Measurements from ENCODE around the gene PLB1. TPM values are rescaled to one million over a fixed set of nuclear protein-coding genes. Genes with fewer than 3 reads are reported as not detected.
A peak's percentile ranks its signal among the peaks of the same experiment; 100 is the strongest.
"Not testable (repeated sequence)": the region's sequence is repeated elsewhere in the genome, so short reads cannot be mapped to it uniquely, and the experiment has no call there.

The PLB1 gene
- total RNA-seq, 2 donors from 2014 or later: 0.39 to 0.89 TPM

GRCh38 chr2:28462122-28462521, 33.7 kb upstream of the PLB1 start:
- peaks cover 17 to 26% of the 10 kb centered on the region in 2 donors for H3K9me3 Mint-ChIP-seq
- peaks cover 21 to 28% of the 10 kb centered on the region in 2 donors for H3K36me3 Mint-ChIP-seq
- DNase-seq (ENCODE audit: low spot score in 2 of 2) (no peak), ATAC-seq (no peak)
- H3K27ac Mint-ChIP-seq: no peak overlapping the region

- no peak for DNase-seq (ENCODE audit: low spot score in 2 of 2)
- H3K36me3 Mint-ChIP-seq: peaks cover 21 to 28% of the 10 kb centered on the region in 2 donors
- no peak overlapping the region for H3K27ac Mint-ChIP-seq
- H3K9me3 Mint-ChIP-seq: peaks cover 17 to 26% of the 10 kb centered on the region in 2 donors
- ATAC-seq: no peak
Observed at GRCh38 chr2:28463211-28463816, 32.5 kb upstream of the PLB1 start.

GRCh38 chr2:28463893-28464292, 32.0 kb upstream of the PLB1 start:
- H3K9me3 Mint-ChIP-seq: peaks cover 17 to 26% of the 10 kb centered on the region in 2 donors
- peak overlapping the region in 1 of 2 donors; percentile 34 for H3K27ac Mint-ChIP-seq
- ATAC-seq (no peak), DNase-seq (ENCODE audit: low spot score in 2 of 2) (no peak)
- H3K36me3 Mint-ChIP-seq: peaks cover 21 to 28% of the 10 kb centered on the region in 2 donors

GRCh38 chr2:28465148-28465885, 30.5 kb upstream of the PLB1 start:
- peaks cover 21 to 28% of the 10 kb centered on the region in 2 donors for H3K36me3 Mint-ChIP-seq
- peak; percentile 93 to 96 for ATAC-seq
- DNase-seq (ENCODE audit: low spot score in 2 of 2): peak in 1 of 2 donors; percentile 51
- peaks cover 17 to 26% of the 10 kb centered on the region in 2 donors for H3K9me3 Mint-ChIP-seq
- H3K27ac Mint-ChIP-seq: peak overlapping the region; percentile 2 to 18

- Mint-ChIP-seq H3K36me3 (peaks cover 1 to 7% of the 10 kb centered on the region in 2 donors), H3K9me3 (peaks cover 0 to 5% of the 10 kb centered on the region in 2 donors), H3K27ac (no peak overlapping the region)
- DNase-seq (ENCODE audit: low spot score in 2 of 2) (no peak), ATAC-seq (no peak)
Observed at GRCh38 chr2:28469304-28469703, 26.6 kb upstream of the PLB1 start.

- no peak for DNase-seq (ENCODE audit: low spot score in 2 of 2)
- ATAC-seq: no peak
- peaks cover 0 to 4% of the 10 kb centered on the region in 2 donors for H3K36me3 Mint-ChIP-seq
- peak overlapping the region in 1 of 2 donors; percentile 14 for H3K27ac Mint-ChIP-seq
- H3K9me3 Mint-ChIP-seq: peaks cover 0 to 5% of the 10 kb centered on the region in 2 donors
Observed at GRCh38 chr2:28469947-28470535, 25.8 kb upstream of the PLB1 start.

GRCh38 chr2:28470759-28471158, 25.1 kb upstream of the PLB1 start:
- H3K27ac Mint-ChIP-seq: peak overlapping the region in 1 of 2 donors; percentile 14

GRCh38 chr2:28471214-28471613, 24.6 kb upstream of the PLB1 start:
- DNase-seq (ENCODE audit: low spot score in 2 of 2) (no peak), ATAC-seq (no peak)
- Mint-ChIP-seq H3K36me3 (peaks cover 0 to 9% of the 10 kb centered on the region in 2 donors), H3K27ac (peak overlapping the region in 1 of 2 donors; percentile 14), H3K9me3 (peaks cover 0 to 12% of the 10 kb centered on the region in 2 donors)

More at GRCh38 chr2:28470759-28471158, 25.1 kb upstream of the PLB1 start:
- Mint-ChIP-seq H3K36me3 (peaks cover 0 to 9% of the 10 kb centered on the region in 2 donors), H3K9me3 (peaks cover 0 to 12% of the 10 kb centered on the region in 2 donors)
- DNase-seq (ENCODE audit: low spot score in 2 of 2) (no peak), ATAC-seq (peak in 1 of 2 donors; percentile 64)

GRCh38 chr2:28471701-28472236, 24.1 kb upstream of the PLB1 start:
- no peak for ATAC-seq
- peaks cover 0 to 12% of the 10 kb centered on the region in 2 donors for H3K9me3 Mint-ChIP-seq
- no peak for DNase-seq (ENCODE audit: low spot score in 2 of 2)
- H3K27ac Mint-ChIP-seq: peak overlapping the region in 1 of 2 donors; percentile 14
- H3K36me3 Mint-ChIP-seq: peaks cover 0 to 9% of the 10 kb centered on the region in 2 donors

GRCh38 chr2:28472641-28473040, 23.2 kb upstream of the PLB1 start:
- peaks cover 0 to 12% of the 10 kb centered on the region in 2 donors for H3K9me3 Mint-ChIP-seq
- ATAC-seq; DNase-seq (ENCODE audit: low spot score in 2 of 2); H3K36me3 Mint-ChIP-seq; H3K27ac Mint-ChIP-seq: not testable (repeated sequence)

GRCh38 chr2:28475088-28475595, 20.7 kb upstream of the PLB1 start:
- Mint-ChIP-seq H3K27ac (no peak overlapping the region), H3K36me3 (peaks cover 0 to 9% of the 10 kb centered on the region in 2 donors), H3K9me3 (peaks cover 0 to 12% of the 10 kb centered on the region in 2 donors)
- ATAC-seq (no peak), DNase-seq (ENCODE audit: low spot score in 2 of 2) (no peak)

GRCh38 chr2:28477087-28477486, 18.8 kb upstream of the PLB1 start:
- DNase-seq (ENCODE audit: low spot score in 2 of 2): peak in 1 of 2 donors; percentile 47
- peaks cover 0 to 9% of the 10 kb centered on the region in 2 donors for H3K36me3 Mint-ChIP-seq
- peaks cover 0 to 15% of the 10 kb centered on the region in 2 donors for H3K9me3 Mint-ChIP-seq
- no peak overlapping the region for H3K27ac Mint-ChIP-seq
- peak in 1 of 2 donors; percentile 28 for ATAC-seq

- no peak for ATAC-seq
- peaks cover 0 to 13% of the 10 kb centered on the region in 2 donors for H3K9me3 Mint-ChIP-seq
- peak in 1 of 2 donors; percentile 31 for DNase-seq (ENCODE audit: low spot score in 2 of 2)
- no peak overlapping the region for H3K27ac Mint-ChIP-seq
- H3K36me3 Mint-ChIP-seq: peaks cover 0 to 9% of the 10 kb centered on the region in 2 donors
Observed at GRCh38 chr2:28477645-28478044, 18.2 kb upstream of the PLB1 start.

- Mint-ChIP-seq H3K27ac (no peak overlapping the region), H3K9me3 (peaks cover 0 to 8% of the 10 kb centered on the region in 2 donors), H3K36me3 (peaks cover 0 to under 1% of the 10 kb centered on the region in 2 donors)
- peak in 1 of 2 donors; percentile 26 for ATAC-seq
- DNase-seq (ENCODE audit: low spot score in 2 of 2): peak in 1 of 2 donors; percentile 38
Observed at GRCh38 chr2:28480403-28481049, 15.3 kb upstream of the PLB1 start.

- DNase-seq (ENCODE audit: low spot score in 2 of 2): no peak
- no peak for ATAC-seq
- Mint-ChIP-seq H3K9me3 (peaks cover 0 to 6% of the 10 kb centered on the region in 2 donors), H3K36me3 (no peaks in the 10 kb centered on the region), H3K27ac (no peak overlapping the region)
Observed at GRCh38 chr2:28481905-28482304, 14.0 kb upstream of the PLB1 start.

- Mint-ChIP-seq H3K36me3 (no peaks in the 10 kb centered on the region), H3K27ac (peak overlapping the region in 1 of 2 donors; percentile 34)
- no peak for ATAC-seq
Observed at GRCh38 chr2:28484835-28485234, 11.0 kb upstream of the PLB1 start.

More at GRCh38 chr2:28484835-28485234, 11.0 kb upstream of the PLB1 start:
- peaks cover 0 to 6% of the 10 kb centered on the region in 2 donors for H3K9me3 Mint-ChIP-seq
- DNase-seq (ENCODE audit: low spot score in 2 of 2): no peak

Data from activated naive CD4-positive, alpha-beta T cell treated with anti-CD3 and anti-CD28 coated beads, Interleukin-2, amount 50 U/mL, for 72 hours (primary cell).